ENCODE results near the gene RAB3GAP2. TPM values are rescaled to one million over a fixed set of nuclear protein-coding genes. Genes with fewer than 3 reads are reported as not detected.
"Not testable (repeated sequence)": the region's sequence is repeated elsewhere in the genome, so short reads cannot be mapped to it uniquely, and the experiment has no call there.

Gene RAB3GAP2
- total and polyA plus RNA-seq, 10 donors: 6.5 to 48.7 (median 37.5) TPM

DNA sequence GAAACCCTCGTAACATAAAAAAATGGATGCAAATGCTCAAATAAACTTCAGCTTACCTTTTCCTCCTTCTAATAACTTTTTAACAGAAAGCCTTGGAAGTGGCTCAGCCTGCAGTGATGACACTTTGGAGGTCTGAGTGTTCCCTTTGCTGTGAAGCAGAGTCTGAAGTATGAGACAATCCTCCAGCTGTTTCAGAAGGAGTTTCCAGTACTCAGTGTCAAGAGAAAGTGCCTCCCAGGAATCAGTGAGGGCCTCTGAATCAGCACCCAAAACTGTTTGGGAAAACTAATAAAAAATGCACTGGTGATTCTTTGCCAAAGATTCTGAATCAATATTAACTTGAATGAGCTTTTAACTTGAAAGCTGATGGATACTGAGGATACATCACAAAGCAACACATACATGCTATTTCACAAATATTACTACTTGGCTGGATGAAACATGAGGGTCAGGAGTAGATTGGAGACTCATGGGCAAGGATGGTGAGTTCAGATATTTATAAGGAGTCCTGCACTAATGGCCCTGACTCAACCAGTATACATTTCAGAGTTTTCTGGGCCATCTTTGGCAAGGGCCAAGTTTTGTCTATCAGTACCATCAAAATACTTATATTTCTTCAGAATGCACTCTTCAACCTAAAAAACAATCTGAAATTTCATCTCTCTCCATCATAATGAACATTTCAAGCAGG is 101.3 kb downstream of the RAB3GAP2 start:
- Histone ChIP-seq H3K27me3 (replicated peaks in 1 of 7) (no peaks in the 10 kb centered on the region), H3K36me3 (peaks cover 0 to 95% (median 72%) of the 10 kb centered on the region in 6 donors), H3K27ac (no peak overlapping the region), H3K4me3 (no peak overlapping the region), H3K4me1 (no peaks in the 10 kb centered on the region), H3K9me3 (peaks cover 0 to 9% (median 2%) of the 10 kb centered on the region in 8 donors)
- WGBS, 5 donors: 93 to 100% (median 96%) methylated on average over 1 of the region's 1 CpG
- TF ChIP-seq, protein P1, sequence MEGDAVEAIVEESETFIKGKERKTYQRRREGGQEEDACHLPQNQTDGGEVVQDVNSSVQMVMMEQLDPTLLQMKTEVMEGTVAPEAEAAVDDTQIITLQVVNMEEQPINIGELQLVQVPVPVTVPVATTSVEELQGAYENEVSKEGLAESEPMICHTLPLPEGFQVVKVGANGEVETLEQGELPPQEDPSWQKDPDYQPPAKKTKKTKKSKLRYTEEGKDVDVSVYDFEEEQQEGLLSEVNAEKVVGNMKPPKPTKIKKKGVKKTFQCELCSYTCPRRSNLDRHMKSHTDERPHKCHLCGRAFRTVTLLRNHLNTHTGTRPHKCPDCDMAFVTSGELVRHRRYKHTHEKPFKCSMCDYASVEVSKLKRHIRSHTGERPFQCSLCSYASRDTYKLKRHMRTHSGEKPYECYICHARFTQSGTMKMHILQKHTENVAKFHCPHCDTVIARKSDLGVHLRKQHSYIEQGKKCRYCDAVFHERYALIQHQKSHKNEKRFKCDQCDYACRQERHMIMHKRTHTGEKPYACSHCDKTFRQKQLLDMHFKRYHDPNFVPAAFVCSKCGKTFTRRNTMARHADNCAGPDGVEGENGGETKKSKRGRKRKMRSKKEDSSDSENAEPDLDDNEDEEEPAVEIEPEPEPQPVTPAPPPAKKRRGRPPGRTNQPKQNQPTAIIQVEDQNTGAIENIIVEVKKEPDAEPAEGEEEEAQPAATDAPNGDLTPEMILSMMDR (IDR thresholded peaks at IDR 0.05 in 8 of 11, conservative IDR thresholded peaks at IDR 0.05 in 3 of 11): no peak
- TF ChIP-seq POLR2A (IDR thresholded peaks at IDR 0.05) (no peak), POLR2AphosphoS5 (IDR thresholded peaks at IDR 0.05) (no peak)
- intact Hi-C loops (cut with DNase I; ENCODE audit: low total_unique reads): no loop called here
- no peak for DNase-seq

- 95 to 99% (median 97%) methylated on average over 4 of the region's 4 CpGs for WGBS, 5 donors
- H3K4me1 ChIP-seq; H3K4me3 ChIP-seq; DNase-seq; H3K27ac ChIP-seq; H3K9me3 ChIP-seq; intact Hi-C loops (cut with DNase I; ENCODE audit: low total_unique reads); H3K27me3 ChIP-seq (replicated peaks in 1 of 7): not testable (repeated sequence)
- peaks cover 0 to 96% (median 77%) of the 10 kb centered on the region in 6 donors for H3K36me3 ChIP-seq
Measured at GRCh38 chr1:220169887-220170286, 102.4 kb downstream of the RAB3GAP2 start.

GRCh38 chr1:220166853-220167252 is 105.4 kb downstream of the RAB3GAP2 start:
- H3K4me3 ChIP-seq: no peak overlapping the region
- no peak overlapping the region for H3K27ac ChIP-seq
- no peaks in the 10 kb centered on the region for H3K27me3 ChIP-seq (replicated peaks in 1 of 7)
- no peak for DNase-seq
- no peak for TF ChIP-seq POLR2A (IDR thresholded peaks at IDR 0.05)
- TF ChIP-seq, protein P1 (IDR thresholded peaks at IDR 0.05 in 8 of 11, conservative IDR thresholded peaks at IDR 0.05 in 3 of 11): no peak
- TF ChIP-seq POLR2AphosphoS5 (IDR thresholded peaks at IDR 0.05): no peak
- intact Hi-C loops (cut with DNase I; ENCODE audit: low total_unique reads): no loop called here
- peaks cover 0 to 99% (median 67%) of the 10 kb centered on the region in 6 donors for H3K36me3 ChIP-seq
- peaks cover 0 to 9% (median 2%) of the 10 kb centered on the region in 8 donors for H3K9me3 ChIP-seq
- H3K4me1 ChIP-seq: no peaks in the 10 kb centered on the region
- WGBS, 5 donors: 93 to 97% (median 94%) methylated on average over 4 of the region's 4 CpGs

DNA sequence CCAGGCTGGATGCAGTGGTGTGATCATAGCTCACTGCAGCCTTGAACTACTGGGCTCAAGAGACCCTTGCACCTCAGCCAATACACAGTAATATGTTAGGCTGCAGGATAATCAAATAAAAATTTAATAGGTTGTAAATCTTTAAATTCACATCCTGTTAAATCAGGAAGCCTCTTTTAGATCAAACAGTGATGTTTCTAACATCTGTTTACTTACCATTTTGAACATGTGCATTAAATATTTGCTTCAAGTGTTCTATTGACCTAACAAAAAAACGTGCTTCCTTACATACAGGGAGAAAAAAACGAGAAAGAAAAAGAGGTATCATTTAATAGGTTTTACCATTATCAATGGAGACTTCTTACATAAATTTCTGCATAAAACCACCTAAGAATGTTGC is 107.7 kb downstream of the RAB3GAP2 start:
- WGBS, 5 donors: 85 to 92% (median 89%) methylated on average over 2 of the region's 2 CpGs
- no peaks in the 10 kb centered on the region for H3K9me3 ChIP-seq
- no peaks in the 10 kb centered on the region for H3K27me3 ChIP-seq (replicated peaks in 1 of 7)
- intact Hi-C loops (cut with DNase I; ENCODE audit: low total_unique reads): no loop called here
- no peaks in the 10 kb centered on the region for H3K4me1 ChIP-seq
- H3K36me3 ChIP-seq: peaks cover 0 to 99% (median 52%) of the 10 kb centered on the region in 6 donors
- no peak for DNase-seq
- no peak overlapping the region for H3K4me3 ChIP-seq
- no peak overlapping the region for H3K27ac ChIP-seq
- TF ChIP-seq, protein P1 (IDR thresholded peaks at IDR 0.05 in 8 of 11, conservative IDR thresholded peaks at IDR 0.05 in 3 of 11): no peak
- TF ChIP-seq POLR2A (IDR thresholded peaks at IDR 0.05): no peak
- TF ChIP-seq POLR2AphosphoS5 (IDR thresholded peaks at IDR 0.05): no peak

Measured in spleen (tissue), 11 donors.